Activated CD8-positive, alpha-beta T cell treated with anti-CD3 and anti-CD28 coated beads, Interleukin-2, amount 10 ng/mL, durations not matched to agents 7 days and 5 days (primary cell): Measurements from ENCODE around the gene LGALS7B. TPM values are rescaled to one million over a fixed set of nuclear protein-coding genes. Genes with fewer than 3 reads are reported as not detected.
"Not testable (repeated sequence)": the region's sequence is repeated elsewhere in the genome, so short reads cannot be mapped to it uniquely, and the experiment has no call there.

Experiments
- ATAC-seq: fragments of 150-1000 bp; cut with Tn5 transposase; one replicate; pipeline ENCODE4 v1.10.0; 2021; ENCODE audit warnings: moderate library complexity
- CTCF ChIA-PET: fragments of 350-600 bp; sonication (Branson Sonifier 250); formaldehyde crosslinking; loops from one replicate; lab custom pipeline; 2021; ENCODE audit warnings: antibody characterized with exemption; lab: Charles Lee
- POLR2A ChIA-PET: fragments of 350-600 bp; sonication (Branson Sonifier 250); formaldehyde crosslinking; loops from one replicate; lab custom pipeline; 2021; ENCODE audit warnings: antibody characterized with exemption; lab: Charles Lee
- DNase-seq: peaks from one replicate; pipeline ENCODE4 v3.0.0-alpha.2; 2020
- H3K27ac Mint-ChIP-seq: one replicate; pipeline ENCODE4 v1.8.0; 2021; ENCODE audit warnings: mild to moderate bottlenecking, mixed read lengths
- H3K27me3 Mint-ChIP-seq: one replicate; pipeline ENCODE4 v1.8.0; 2021; ENCODE audit warnings: low read depth, mixed read lengths
- H3K36me3 Mint-ChIP-seq: one replicate; pipeline ENCODE4 v1.8.0; 2021; ENCODE audit warnings: low read depth, mixed read lengths
- H3K4me1 Mint-ChIP-seq: one replicate; pipeline ENCODE4 v1.8.0; 2021; ENCODE audit warnings: low read depth, mixed read lengths
- H3K4me3 Mint-ChIP-seq: one replicate; pipeline ENCODE4 v1.8.0; 2021; ENCODE audit warnings: mild to moderate bottlenecking, mixed read lengths
- H3K9me3 Mint-ChIP-seq: one replicate; pipeline ENCODE4 v1.8.0; 2022; ENCODE audit warnings: mixed read lengths; ENCODE audit not compliant: insufficient read depth
- total RNA-seq, 2 experiments: library from RNA; stranded (reverse); gene quantifications; one replicate each; pipeline ENCODE4 v1.2.3, GENCODE V29; 2021

Gene LGALS7B
- total RNA-seq, 2 experiments from 2014 or later, result not detected

DNA sequence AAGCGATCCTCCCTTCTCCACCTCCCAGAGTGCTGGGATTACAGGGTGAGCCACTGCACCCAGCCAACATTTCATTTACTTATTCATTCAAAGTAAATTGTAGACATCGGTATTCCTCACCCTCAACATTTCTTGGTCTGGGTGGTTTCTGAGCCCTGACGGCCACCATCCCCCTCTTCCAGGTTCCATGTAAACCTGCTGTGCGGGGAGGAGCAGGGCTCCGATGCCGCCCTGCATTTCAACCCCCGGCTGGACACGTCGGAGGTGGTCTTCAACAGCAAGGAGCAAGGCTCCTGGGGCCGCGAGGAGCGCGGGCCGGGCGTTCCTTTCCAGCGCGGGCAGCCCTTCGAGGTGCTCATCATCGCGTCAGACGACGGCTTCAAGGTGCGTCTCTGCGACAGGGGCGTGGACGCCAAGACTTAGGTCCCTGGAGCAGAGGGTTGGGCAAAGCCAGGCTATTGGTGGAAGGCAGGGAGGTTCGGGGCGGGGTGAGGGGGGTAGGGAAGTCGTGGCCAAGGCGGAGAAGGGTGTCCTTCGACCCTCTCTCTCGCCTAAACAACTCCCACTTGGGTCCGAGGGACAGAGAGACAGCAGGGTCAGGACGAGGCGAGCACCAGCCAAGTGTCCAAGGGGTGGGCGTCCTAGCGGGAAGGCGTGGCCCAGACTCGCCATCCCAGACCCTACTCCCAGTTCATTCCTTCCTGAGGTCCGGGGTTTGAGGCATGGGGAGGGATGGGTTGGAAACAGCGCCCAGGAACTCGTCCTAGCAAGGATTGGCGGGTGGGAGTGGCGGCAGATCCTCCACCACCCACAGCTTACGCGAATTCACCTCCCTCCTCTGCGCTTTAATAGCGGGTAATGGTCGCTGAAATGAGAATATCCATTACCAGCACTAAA, 1.8 kb downstream of the LGALS7B start:
- DNase-seq, H3K4me3 Mint-ChIP-seq, POLR2A ChIA-PET, ATAC-seq, H3K36me3 Mint-ChIP-seq, CTCF ChIA-PET, H3K27ac Mint-ChIP-seq, H3K4me1 Mint-ChIP-seq, H3K9me3 Mint-ChIP-seq: not testable (repeated sequence)
- H3K27me3 Mint-ChIP-seq, result peaks cover 14% of the 10 kb centered on the region

DNA sequence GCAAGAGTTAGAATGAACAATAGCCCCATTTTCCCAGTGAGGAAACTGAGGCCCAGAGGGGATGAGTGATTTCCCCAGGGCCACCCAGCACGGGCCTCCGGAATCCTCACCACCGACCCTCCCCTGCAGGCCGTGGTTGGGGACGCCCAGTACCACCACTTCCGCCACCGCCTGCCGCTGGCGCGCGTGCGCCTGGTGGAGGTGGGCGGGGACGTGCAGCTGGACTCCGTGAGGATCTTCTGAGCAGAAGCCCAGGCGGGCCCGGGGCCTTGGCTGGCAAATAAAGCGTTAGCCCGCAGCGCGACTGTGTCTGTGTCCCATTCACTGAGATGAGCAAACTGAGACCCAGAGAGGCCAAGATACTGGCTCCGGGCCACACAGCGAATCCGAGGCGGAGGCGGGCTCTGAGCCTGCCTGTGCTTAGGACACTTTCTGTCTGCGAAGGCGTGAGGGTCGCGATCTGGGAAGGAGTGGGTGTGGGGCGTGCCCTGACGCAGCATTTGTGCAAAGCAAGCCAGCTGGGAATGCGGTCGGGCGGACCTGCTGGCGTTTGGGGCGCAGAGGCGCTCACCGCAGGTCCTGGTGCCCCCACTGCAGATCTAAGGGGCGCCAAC, 2.6 kb downstream of the LGALS7B start:
- H3K27ac Mint-ChIP-seq, H3K36me3 Mint-ChIP-seq, H3K4me3 Mint-ChIP-seq, H3K9me3 Mint-ChIP-seq, POLR2A ChIA-PET, H3K4me1 Mint-ChIP-seq, DNase-seq, CTCF ChIA-PET: not testable (repeated sequence)
- ATAC-seq, result peak; percentile 90
- H3K27me3 Mint-ChIP-seq, result peaks cover 14% of the 10 kb centered on the region

DNA sequence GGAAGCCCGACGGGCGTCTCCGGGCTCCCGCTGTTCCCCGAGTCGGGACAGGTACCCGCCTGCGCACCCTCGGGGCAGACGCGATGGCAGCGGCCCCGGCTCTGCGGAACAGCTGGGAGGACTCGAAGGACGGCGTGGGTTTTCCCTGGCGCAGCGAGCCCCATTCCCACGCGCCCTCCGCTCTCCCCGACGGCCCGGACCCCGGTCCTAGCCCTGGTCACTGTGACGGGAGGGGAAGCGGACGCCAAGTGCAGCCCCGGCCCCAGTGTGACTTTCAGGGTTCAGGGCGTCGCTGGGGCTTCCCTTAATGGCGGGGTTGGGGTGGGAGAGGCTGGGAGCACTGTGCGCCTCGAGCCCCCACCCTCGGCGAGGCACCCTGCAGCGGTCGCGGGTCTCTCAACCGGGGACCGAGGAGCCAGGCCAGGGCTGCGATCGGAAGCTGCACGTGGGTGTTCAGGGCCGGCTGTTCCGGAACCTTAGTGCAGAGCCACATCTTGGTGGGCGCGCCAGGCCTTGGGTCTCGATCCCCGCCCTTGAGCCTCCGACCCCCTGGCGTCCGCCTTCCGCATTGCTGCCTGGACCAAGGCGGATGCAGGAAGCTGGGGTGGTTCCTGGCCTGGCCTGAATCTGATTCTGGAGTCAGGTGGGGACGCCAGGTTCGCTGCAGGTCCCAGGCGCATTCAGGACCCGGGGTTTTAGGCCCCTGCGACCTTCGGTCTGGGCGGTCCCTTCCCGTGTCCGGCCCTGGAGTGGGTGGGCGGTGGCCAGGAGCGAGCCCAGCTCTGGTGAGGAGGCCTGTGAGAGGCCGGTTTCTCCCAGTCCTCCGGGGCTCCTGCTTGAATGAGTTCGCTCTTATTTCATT, 3.5 kb downstream of the LGALS7B start:
- no peak overlapping the region for H3K4me3 Mint-ChIP-seq
- DNase-seq, result peak; percentile 40
- CTCF ChIA-PET, result interaction anchor here (0.6 to 1.4 kb wide), 4 partner anchors 18 to 145 kb away, joined by 3 to 8 read pairs (median 3); partner anchors contain the start of gene ACTN4

DNA sequence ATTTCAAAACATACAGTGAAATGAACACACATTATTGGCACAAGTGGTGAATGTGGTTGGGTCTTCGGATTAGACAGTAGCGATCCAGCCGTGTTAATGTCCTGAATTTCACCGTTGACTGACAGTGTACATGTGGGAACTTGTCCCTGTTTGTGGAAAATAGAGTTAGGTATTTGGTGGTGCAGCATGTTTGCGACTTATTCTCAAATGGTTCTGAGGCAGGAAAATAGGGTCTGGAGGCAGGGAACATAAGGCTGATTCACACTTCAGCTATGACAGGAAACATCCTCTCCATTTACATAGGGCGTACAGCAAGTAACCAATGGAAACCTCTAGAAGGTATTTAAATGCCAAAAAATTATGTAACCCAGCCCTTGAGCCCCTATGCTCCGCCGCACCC, 4.2 kb downstream of the LGALS7B start:
- DNase-seq (no peak), ATAC-seq (no peak)
- Mint-ChIP-seq H3K27me3 (peaks cover 14% of the 10 kb centered on the region), H3K9me3 (no peaks in the 10 kb centered on the region), H3K4me3 (no peak overlapping the region), H3K27ac (no peak overlapping the region), H3K4me1 (peaks cover 8% of the 10 kb centered on the region), H3K36me3 (no peaks in the 10 kb centered on the region)
- ChIA-PET CTCF (interaction anchor here (0.6 to 1.4 kb wide), 4 partner anchors 18 to 146 kb away, joined by 3 to 8 read pairs (median 3); partner anchors contain the start of gene ACTN4), POLR2A (no interaction called here)

More for the DNA sequence above, 3.5 kb downstream of the LGALS7B start:
- peaks cover 14% of the 10 kb centered on the region for H3K27me3 Mint-ChIP-seq
- ATAC-seq, result peak; percentile 27
- H3K4me1 Mint-ChIP-seq, result peaks cover 8% of the 10 kb centered on the region
- POLR2A ChIA-PET, result no interaction called here
- no peaks in the 10 kb centered on the region for H3K9me3 Mint-ChIP-seq
- H3K27ac Mint-ChIP-seq, result no peak overlapping the region
- H3K36me3 Mint-ChIP-seq, result no peaks in the 10 kb centered on the region

- ChIA-PET POLR2A (no interaction called here), CTCF (interaction anchor here (1.4 kb wide), 1 partner anchor 24 kb away, joined by 8 read pairs; no protein-coding TSS in a partner anchor)
- ATAC-seq (no peak), DNase-seq (no peak)
- Mint-ChIP-seq H3K9me3 (no peaks in the 10 kb centered on the region), H3K4me3 (no peak overlapping the region), H3K27ac (no peak overlapping the region), H3K4me1 (peaks cover 8% of the 10 kb centered on the region), H3K36me3 (no peaks in the 10 kb centered on the region), H3K27me3 (peaks cover 14% of the 10 kb centered on the region)
Observed at GRCh38 chr19:38793671-38794070, 4.7 kb downstream of the LGALS7B start.

- DNase-seq (no peak), ATAC-seq (no peak)
- Mint-ChIP-seq H3K9me3 (no peaks in the 10 kb centered on the region), H3K4me3 (no peak overlapping the region), H3K4me1 (peaks cover 8% of the 10 kb centered on the region), H3K27me3 (peaks cover 14% of the 10 kb centered on the region), H3K36me3 (no peaks in the 10 kb centered on the region), H3K27ac (no peak overlapping the region)
- ChIA-PET CTCF (no interaction called here), POLR2A (no interaction called here)
Observed at GRCh38 chr19:38795549-38795948, 6.5 kb downstream of the LGALS7B start.

DNA sequence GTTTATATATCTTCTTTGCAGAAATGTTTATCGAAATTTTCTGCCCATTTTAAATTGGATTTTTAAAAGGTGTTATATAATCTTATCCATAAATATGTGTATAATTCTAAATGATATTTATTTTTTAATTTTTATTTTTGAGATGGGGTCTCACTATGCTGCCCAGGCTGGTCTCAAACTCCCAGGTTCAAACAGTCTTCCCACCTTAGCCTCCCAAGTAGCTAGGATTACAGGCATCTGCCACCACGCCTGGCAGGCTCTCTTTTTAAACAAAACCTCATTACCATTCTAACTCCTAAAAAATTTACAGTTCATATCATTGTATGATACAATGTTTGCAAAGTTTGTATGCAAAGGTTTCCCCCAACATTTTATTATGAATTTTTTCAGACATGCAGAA, 7.2 kb downstream of the LGALS7B start:
- ATAC-seq, result no peak
- Mint-ChIP-seq H3K4me1 (peaks cover 8% of the 10 kb centered on the region), H3K36me3 (no peaks in the 10 kb centered on the region), H3K27ac (no peak overlapping the region), H3K9me3 (no peaks in the 10 kb centered on the region), H3K27me3 (peaks cover 14% of the 10 kb centered on the region), H3K4me3 (no peak overlapping the region)
- CTCF ChIA-PET, result no interaction called here
- DNase-seq, result no peak
- POLR2A ChIA-PET, result no interaction called here

- H3K27ac Mint-ChIP-seq, POLR2A ChIA-PET, CTCF ChIA-PET, H3K36me3 Mint-ChIP-seq, H3K4me3 Mint-ChIP-seq, DNase-seq, ATAC-seq, H3K9me3 Mint-ChIP-seq, H3K4me1 Mint-ChIP-seq: not testable (repeated sequence)
- H3K27me3 Mint-ChIP-seq, result peaks cover 14% of the 10 kb centered on the region
Observed at GRCh38 chr19:38797781-38798180, 8.8 kb downstream of the LGALS7B start.

- Mint-ChIP-seq H3K36me3 (no peaks in the 10 kb centered on the region), H3K4me3 (no peak overlapping the region), H3K9me3 (no peaks in the 10 kb centered on the region), H3K4me1 (no peaks in the 10 kb centered on the region), H3K27ac (no peak overlapping the region), H3K27me3 (peaks cover 9% of the 10 kb centered on the region)
- ChIA-PET POLR2A (no interaction called here), CTCF (interaction anchor here (0.7 kb wide), 1 partner anchor 30 kb away, joined by 3 read pairs; no protein-coding TSS in a partner anchor)
- no peak for ATAC-seq
- no peak for DNase-seq
Observed at GRCh38 chr19:38799104-38799503, 10.1 kb downstream of the LGALS7B start.

DNA sequence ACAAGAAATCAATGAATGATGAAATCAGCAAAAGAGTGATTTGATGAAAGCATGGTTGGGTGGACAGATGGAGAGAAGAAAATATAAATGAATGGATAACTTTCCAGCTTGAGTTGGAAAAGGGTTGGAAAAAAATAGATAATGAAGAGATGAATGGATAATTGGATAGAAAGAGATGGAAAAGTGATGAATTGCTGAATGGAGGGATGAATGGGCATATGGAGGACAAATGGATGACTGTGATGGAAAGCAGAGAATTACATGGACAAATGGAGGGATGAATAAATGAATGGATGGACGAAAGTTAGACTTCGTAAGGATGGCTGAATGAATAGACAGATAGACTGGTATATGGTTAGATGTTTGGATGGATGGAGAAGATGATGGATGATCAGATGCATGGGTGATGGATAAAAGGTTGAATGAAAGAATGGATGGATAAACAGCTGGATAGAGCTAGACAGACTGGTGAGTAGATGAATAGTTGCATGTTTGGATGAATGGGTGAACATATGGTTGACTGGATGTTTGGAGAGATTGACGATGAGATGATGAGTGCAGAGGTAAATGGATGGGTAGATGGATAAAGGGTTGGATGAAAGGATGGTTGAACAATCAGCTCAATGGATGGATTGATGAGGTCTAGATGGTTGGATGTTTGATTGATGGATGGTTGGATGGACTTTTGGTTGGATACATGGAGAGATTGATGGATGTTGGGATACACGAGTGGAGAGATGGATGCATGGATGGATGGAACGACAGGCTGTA, 11.8 kb downstream of the LGALS7B start:
- Mint-ChIP-seq H3K36me3 (peaks cover 2% of the 10 kb centered on the region), H3K4me3 (no peak overlapping the region), H3K27me3 (no peaks in the 10 kb centered on the region), H3K9me3 (no peaks in the 10 kb centered on the region), H3K4me1 (peaks cover 7% of the 10 kb centered on the region), H3K27ac (no peak overlapping the region)
- ATAC-seq (no peak), DNase-seq (no peak)
- ChIA-PET POLR2A (interaction anchor here (0.6 kb wide), 1 partner anchor 146 kb away, joined by 3 read pairs; no protein-coding TSS in a partner anchor), CTCF (no interaction called here)
